NT2/D1 (cell line): ENCODE data around the gene FGF7.
"Not testable (repeated sequence)": the region's sequence is repeated elsewhere in the genome, so short reads cannot be mapped to it uniquely, and the experiment has no call there.

ENCODE experiments used
- DNase-seq: peaks from one replicate; pipeline ENCODE4 v3.0.0-alpha.2; 2011; ENCODE audit warnings: low read depth, low spot score
- H3K27me3 ChIP-seq: 2 replicates; pipeline ENCODE4 v1.6.0; 2011; ENCODE audit warnings: mild to moderate bottlenecking; ENCODE audit not compliant: insufficient read length, insufficient read depth
- H3K36me3 ChIP-seq: 2 replicates; pipeline ENCODE4 v1.6.1; 2011; ENCODE audit warnings: mild to moderate bottlenecking, low read length, mixed read lengths; ENCODE audit not compliant: insufficient read depth, insufficient read length
- H3K4me1 ChIP-seq: 2 replicates; pipeline ENCODE4 v1.5.1; 2011; ENCODE audit not compliant: insufficient read depth, insufficient read length
- H3K4me3 ChIP-seq: 2 replicates; pipeline ENCODE4 v1.5.1; 2011; ENCODE audit warnings: low read depth; ENCODE audit not compliant: insufficient read length
- H3K9ac ChIP-seq: 2 replicates; pipeline ENCODE4 v1.6.0; 2011; ENCODE audit warnings: low read depth; ENCODE audit not compliant: insufficient read length
- H3K9me3 ChIP-seq: 2 replicates; pipeline ENCODE4 v1.5.1; 2011; ENCODE audit warnings: mild to moderate bottlenecking, low read length; ENCODE audit not compliant: insufficient read depth
- SUZ12 ChIP-seq: IDR thresholded peaks from 2 replicates; pipeline ENCODE4 v1.6.1; 2011; ENCODE audit not compliant: insufficient read length, insufficient read depth; ENCODE audit errors: extremely low read depth
- YY1 ChIP-seq: IDR thresholded peaks from 2 replicates; pipeline ENCODE4 v1.6.1; 2011; ENCODE audit not compliant: insufficient read length, insufficient read depth
- ZNF274 ChIP-seq: IDR thresholded peaks from 2 replicates; pipeline ENCODE4 v1.6.1; 2011; ENCODE audit warnings: mild to moderate bottlenecking, low read depth, low read length

Gene FGF7

GRCh38 chr15:49492830-49493229 lies 69.8 kb downstream of the FGF7 start:
- no peak overlapping the region for H3K4me3 ChIP-seq
- TF ChIP-seq YY1: no peak
- no peak for TF ChIP-seq ZNF274
- TF ChIP-seq SUZ12: no peak
- no peaks in the 10 kb centered on the region for H3K27me3 ChIP-seq
- DNase-seq: no peak
- H3K36me3 ChIP-seq: no peaks in the 10 kb centered on the region
- H3K9ac ChIP-seq: no peak overlapping the region
- H3K9me3 ChIP-seq: no peaks in the 10 kb centered on the region
- H3K4me1 ChIP-seq: no peaks in the 10 kb centered on the region

- TF ChIP-seq YY1 (no peak), SUZ12 (no peak), ZNF274 (no peak)
Measured at GRCh38 chr15:49494842-49495241, 71.8 kb downstream of the FGF7 start.

GRCh38 chr15:49495993-49496753 lies 73.1 kb downstream of the FGF7 start:
- H3K4me3 ChIP-seq: no peak overlapping the region
- peaks cover 13% of the 10 kb centered on the region for H3K9me3 ChIP-seq
- no peak for DNase-seq
- no peaks in the 10 kb centered on the region for H3K4me1 ChIP-seq
- H3K27me3 ChIP-seq: no peaks in the 10 kb centered on the region
- H3K36me3 ChIP-seq: no peaks in the 10 kb centered on the region
- TF ChIP-seq ZNF274 (no peak), SUZ12 (no peak), YY1 (no peak)
- no peak overlapping the region for H3K9ac ChIP-seq

More at GRCh38 chr15:49494842-49495241, 71.8 kb downstream of the FGF7 start:
- no peak overlapping the region for H3K9ac ChIP-seq
- DNase-seq: no peak
- H3K36me3 ChIP-seq: no peaks in the 10 kb centered on the region
- no peak overlapping the region for H3K4me3 ChIP-seq
- H3K4me1 ChIP-seq: no peaks in the 10 kb centered on the region
- H3K9me3 ChIP-seq: no peaks in the 10 kb centered on the region
- no peaks in the 10 kb centered on the region for H3K27me3 ChIP-seq

- peaks cover 30% of the 10 kb centered on the region for H3K9me3 ChIP-seq
- no peaks in the 10 kb centered on the region for H3K4me1 ChIP-seq
- H3K27me3 ChIP-seq: no peaks in the 10 kb centered on the region
Measured at GRCh38 chr15:49501586-49501985, 78.5 kb downstream of the FGF7 start.

GRCh38 chr15:49506341-49506740 lies 83.3 kb downstream of the FGF7 start:
- Histone ChIP-seq H3K36me3 (no peaks in the 10 kb centered on the region), H3K4me3 (no peak overlapping the region), H3K9me3 (peaks cover 15% of the 10 kb centered on the region; the same call in 1 of the 2 replicates), H3K4me1 (no peaks in the 10 kb centered on the region), H3K27me3 (no peaks in the 10 kb centered on the region), H3K9ac (no peak overlapping the region)
- DNase-seq: no peak
- TF ChIP-seq SUZ12: no peak
- TF ChIP-seq YY1: no peak
- no peak for TF ChIP-seq ZNF274

More at GRCh38 chr15:49501586-49501985, 78.5 kb downstream of the FGF7 start:
- H3K4me3 ChIP-seq: no peak overlapping the region
- TF ChIP-seq YY1 (no peak), SUZ12 (no peak), ZNF274 (no peak)
- no peaks in the 10 kb centered on the region for H3K36me3 ChIP-seq
- peak; percentile 13 for DNase-seq
- no peak overlapping the region for H3K9ac ChIP-seq

- Histone ChIP-seq H3K9ac (no peak overlapping the region), H3K4me1 (no peaks in the 10 kb centered on the region), H3K4me3 (no peak overlapping the region), H3K36me3 (no peaks in the 10 kb centered on the region), H3K9me3 (peaks cover 6% of the 10 kb centered on the region; the same call in 1 of the 2 replicates), H3K27me3 (no peaks in the 10 kb centered on the region)
- DNase-seq: no peak
- TF ChIP-seq ZNF274 (no peak), SUZ12 (no peak)
Measured at GRCh38 chr15:49507261-49507660, 84.2 kb downstream of the FGF7 start.

GRCh38 chr15:49512739-49513138 lies 89.7 kb downstream of the FGF7 start:
- not testable (repeated sequence) for H3K36me3 ChIP-seq, H3K4me3 ChIP-seq, H3K9ac ChIP-seq, H3K4me1 ChIP-seq, DNase-seq, H3K9me3 ChIP-seq, H3K27me3 ChIP-seq

- H3K9me3 ChIP-seq: peaks cover 7% of the 10 kb centered on the region; the same call in 1 of the 2 replicates
- no peaks in the 10 kb centered on the region for H3K27me3 ChIP-seq
- no peak for DNase-seq
- no peaks in the 10 kb centered on the region for H3K36me3 ChIP-seq
- TF ChIP-seq SUZ12: no peak
- TF ChIP-seq ZNF274: no peak
- TF ChIP-seq YY1: no peak
- no peak overlapping the region for H3K4me3 ChIP-seq
- no peak overlapping the region for H3K9ac ChIP-seq
- no peaks in the 10 kb centered on the region for H3K4me1 ChIP-seq
Measured at GRCh38 chr15:49521802-49522201, 98.8 kb downstream of the FGF7 start.
